ENCODE measurements around the gene C1QTNF2. TPM values are rescaled to one million over a fixed set of nuclear protein-coding genes. Genes with fewer than 3 reads are reported as not detected.
A peak's percentile ranks its signal among the peaks of the same experiment; 100 is the strongest.

The C1QTNF2 gene
- total RNA-seq, 4 donors from 2014 or later: 1.5 to 5.7 (median 3.3) TPM

GRCh38 chr5:160312960-160313727 is 57.3 kb downstream of the C1QTNF2 start:
- WGBS, 2 donors: 27 to 29% methylated on average over 8 of the region's 8 CpGs
- peak overlapping the region; percentile 49 to 71 (median 60) for H3K4me3 ChIP-seq
- H3K4me1 ChIP-seq: peaks cover 0 to 18% (median 1%) of the 10 kb centered on the region in 4 donors
- no peaks in the 10 kb centered on the region for H3K9me3 ChIP-seq
- DNase-seq (ENCODE audit: low spot score in 2 of 2): no peak
- H3K36me3 ChIP-seq: no peaks in the 10 kb centered on the region
- H3K27me3 ChIP-seq: peaks cover 0 to 15% of the 10 kb centered on the region in 2 donors
- peak overlapping the region in 2 of 4 donors; percentile 47 to 65 for H3K27ac ChIP-seq
- TF ChIP-seq CTCF (IDR thresholded peaks at IDR 0.05) (no peak), EP300 (IDR thresholded peaks at IDR 0.05) (no peak), POLR2A (IDR thresholded peaks at IDR 0.05) (no peak)

DNA sequence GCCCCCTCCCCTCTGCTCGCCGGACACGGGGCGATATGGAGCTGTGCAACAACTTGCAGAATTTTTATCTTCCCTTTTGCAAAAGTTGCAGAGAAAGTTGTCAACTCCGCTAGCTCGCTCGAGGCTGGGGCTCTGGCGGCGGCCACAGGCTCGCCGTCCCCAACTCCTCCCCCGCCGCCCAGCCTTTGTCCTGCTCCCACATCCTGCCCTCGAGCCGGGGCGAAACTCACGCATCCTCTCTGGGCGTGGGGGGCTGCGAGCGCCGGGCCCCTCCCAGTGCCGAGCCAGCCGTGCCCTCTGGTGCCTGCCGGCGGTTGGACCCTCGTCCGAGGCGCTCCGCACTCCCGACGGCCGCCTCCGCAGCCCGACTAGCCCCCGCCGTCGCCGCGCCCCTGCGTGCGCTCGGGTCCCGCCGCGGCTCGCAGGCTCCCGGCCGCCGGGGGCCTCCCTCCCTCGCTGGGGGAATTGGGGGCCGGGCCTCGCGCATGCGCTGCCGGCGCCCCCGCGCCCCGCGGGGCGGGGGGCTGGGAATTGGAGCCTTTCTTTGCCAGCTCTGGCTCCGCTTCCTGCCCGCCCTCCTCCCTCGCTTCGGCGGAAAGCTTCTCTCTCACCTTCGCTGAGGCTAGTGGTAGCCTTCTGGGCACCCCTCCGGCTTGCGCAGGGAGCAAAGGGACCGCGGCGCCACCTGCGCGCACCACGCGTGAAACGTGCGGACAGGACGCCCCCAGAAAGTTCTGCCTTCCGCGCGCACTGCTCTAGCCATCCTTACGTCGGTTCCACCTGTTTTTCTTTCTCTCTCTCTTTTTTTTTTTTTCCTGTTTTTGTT is 58.1 kb downstream of the C1QTNF2 start, which contains the start of gene CCNJL:
CCNJL (minus strand) TSS at position 431 of the 826 bp plus-strand sequence. CDS start 641 bp downstream, outside the sequence.
- WGBS, 2 donors: 1% methylated on average over 44 to 69 of the region's 84 CpGs
- peak within 1 kb of the TSS in 2 of 4 donors; percentile 47 to 65 for H3K27ac ChIP-seq
- no peak for DNase-seq (ENCODE audit: low spot score in 2 of 2)
- peaks cover 0 to 18% (median 1%) of the 10 kb centered on the region in 4 donors for H3K4me1 ChIP-seq
- H3K36me3 ChIP-seq: no peaks in the 10 kb centered on the region
- peak within 1 kb of the TSS; percentile 49 to 71 (median 60) for H3K4me3 ChIP-seq
- no peaks in the 10 kb centered on the region for H3K9me3 ChIP-seq
- TF ChIP-seq POLR2A (IDR thresholded peaks at IDR 0.05): peak in 1 of 2 donors; percentile 8
- no peak for TF ChIP-seq EP300 (IDR thresholded peaks at IDR 0.05)
- TF ChIP-seq CTCF (IDR thresholded peaks at IDR 0.05): no peak
- peaks cover 0 to 15% of the 10 kb centered on the region in 2 donors for H3K27me3 ChIP-seq

- Histone ChIP-seq H3K9me3 (no peaks in the 10 kb centered on the region), H3K4me3 (peak overlapping the region; percentile 49 to 71 (median 60)), H3K27me3 (peaks cover 0 to 15% of the 10 kb centered on the region in 2 donors), H3K4me1 (peaks cover 0 to 18% (median 1%) of the 10 kb centered on the region in 4 donors), H3K36me3 (no peaks in the 10 kb centered on the region), H3K27ac (peak overlapping the region in 2 of 4 donors; percentile 47 to 65)
- WGBS, 2 donors: 4 to 5% methylated on average over 27 to 28 of the region's 45 CpGs
- no peak for TF ChIP-seq POLR2A (IDR thresholded peaks at IDR 0.05)
- no peak for TF ChIP-seq CTCF (IDR thresholded peaks at IDR 0.05)
- no peak for TF ChIP-seq EP300 (IDR thresholded peaks at IDR 0.05)
- DNase-seq (ENCODE audit: low spot score in 2 of 2): no peak
These were observed 58.8 kb downstream of the C1QTNF2 start for GRCh38 chr5:160311491-160312133.

GRCh38 chr5:160310552-160311295 is 59.7 kb downstream of the C1QTNF2 start:
- Histone ChIP-seq H3K27ac (no peak overlapping the region), H3K27me3 (peaks cover 0 to 15% of the 10 kb centered on the region in 2 donors), H3K9me3 (no peaks in the 10 kb centered on the region), H3K36me3 (no peaks in the 10 kb centered on the region), H3K4me1 (peaks cover 0 to 18% (median 1%) of the 10 kb centered on the region in 4 donors), H3K4me3 (no peak overlapping the region)
- no peak for DNase-seq (ENCODE audit: low spot score in 2 of 2)
- no peak for TF ChIP-seq EP300 (IDR thresholded peaks at IDR 0.05)
- TF ChIP-seq CTCF (IDR thresholded peaks at IDR 0.05): no peak
- TF ChIP-seq POLR2A (IDR thresholded peaks at IDR 0.05): no peak
- 93 to 98% methylated on average over 4 of the region's 4 CpGs for WGBS, 2 donors
